HG03097 (cell line): ENCODE data around the gene FBLN1.

Experiments
- ATAC-seq: cut with Tn5 transposase; IDR thresholded peaks from one replicate; pipeline ENCODE4 v1.9.1; 2021; ENCODE audit not compliant: unreplicated experiment, low FRiP score

Gene FBLN1

DNA sequence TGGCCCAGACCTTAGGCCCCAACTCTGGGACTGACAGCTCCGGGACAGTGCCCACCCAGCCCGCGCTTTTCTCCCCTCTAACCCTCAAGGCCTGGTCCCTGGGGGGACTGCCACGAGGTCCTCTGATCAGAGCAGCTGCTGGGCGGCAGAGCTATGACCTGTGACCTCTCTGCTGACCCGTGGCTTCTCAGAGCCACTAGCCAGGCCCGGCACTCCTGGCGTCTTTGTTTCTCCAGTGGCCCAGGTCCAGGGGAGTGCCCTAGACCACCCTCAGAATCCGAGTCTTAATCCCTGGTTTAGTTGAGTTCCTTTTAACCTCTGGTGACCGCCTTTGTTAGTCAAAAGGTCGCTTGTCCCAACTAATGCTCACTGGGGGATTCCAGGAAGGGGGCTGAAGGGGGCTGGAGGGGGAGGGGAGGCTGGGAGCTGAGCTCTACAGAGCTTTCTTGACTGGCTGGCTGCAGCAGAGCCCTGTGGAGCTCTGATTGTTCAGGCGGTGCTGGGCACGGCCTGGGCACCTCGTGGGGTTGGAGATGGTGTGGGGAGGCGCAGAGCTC lies 1.2 kb downstream of the FBLN1 start:
- ATAC-seq, result no peak

GRCh38 chr22:45504373-45505341 lies 2.0 kb downstream of the FBLN1 start:
- ATAC-seq, result no peak

GRCh38 chr22:45505991-45506747 lies 3.5 kb downstream of the FBLN1 start:
- ATAC-seq, result no peak

DNA sequence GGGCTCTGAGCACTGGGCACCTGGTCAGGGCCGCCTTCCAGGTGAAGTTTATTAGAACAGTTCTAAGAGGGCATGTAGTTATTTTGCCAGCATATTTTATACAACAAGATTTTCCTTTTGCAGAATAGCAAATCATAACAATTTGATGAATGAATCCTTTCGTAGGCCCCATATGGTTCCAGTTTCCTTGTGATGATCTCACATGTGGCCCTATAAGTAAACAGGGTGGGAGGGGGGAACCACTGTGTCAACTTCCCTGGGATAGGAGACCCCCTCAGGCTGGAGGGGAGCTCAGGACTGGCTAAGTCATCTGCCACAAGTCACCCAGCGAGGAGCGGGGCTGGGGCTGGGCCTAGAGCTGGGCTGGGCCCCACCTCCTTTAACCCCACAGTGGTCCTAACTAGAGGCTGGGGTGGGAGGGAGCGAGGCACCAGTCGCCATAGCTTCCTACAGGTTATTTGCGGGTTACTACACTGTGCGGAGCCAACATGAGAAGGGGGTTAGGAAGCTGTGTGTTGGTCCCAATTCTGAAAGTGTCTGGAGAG lies 4.2 kb downstream of the FBLN1 start:
- ATAC-seq, result no peak

- no peak for ATAC-seq
These were observed 5.1 kb downstream of the FBLN1 start for GRCh38 chr22:45507798-45508197.

- ATAC-seq, result no peak
These were observed 6.1 kb downstream of the FBLN1 start for GRCh38 chr22:45508814-45509213.

DNA sequence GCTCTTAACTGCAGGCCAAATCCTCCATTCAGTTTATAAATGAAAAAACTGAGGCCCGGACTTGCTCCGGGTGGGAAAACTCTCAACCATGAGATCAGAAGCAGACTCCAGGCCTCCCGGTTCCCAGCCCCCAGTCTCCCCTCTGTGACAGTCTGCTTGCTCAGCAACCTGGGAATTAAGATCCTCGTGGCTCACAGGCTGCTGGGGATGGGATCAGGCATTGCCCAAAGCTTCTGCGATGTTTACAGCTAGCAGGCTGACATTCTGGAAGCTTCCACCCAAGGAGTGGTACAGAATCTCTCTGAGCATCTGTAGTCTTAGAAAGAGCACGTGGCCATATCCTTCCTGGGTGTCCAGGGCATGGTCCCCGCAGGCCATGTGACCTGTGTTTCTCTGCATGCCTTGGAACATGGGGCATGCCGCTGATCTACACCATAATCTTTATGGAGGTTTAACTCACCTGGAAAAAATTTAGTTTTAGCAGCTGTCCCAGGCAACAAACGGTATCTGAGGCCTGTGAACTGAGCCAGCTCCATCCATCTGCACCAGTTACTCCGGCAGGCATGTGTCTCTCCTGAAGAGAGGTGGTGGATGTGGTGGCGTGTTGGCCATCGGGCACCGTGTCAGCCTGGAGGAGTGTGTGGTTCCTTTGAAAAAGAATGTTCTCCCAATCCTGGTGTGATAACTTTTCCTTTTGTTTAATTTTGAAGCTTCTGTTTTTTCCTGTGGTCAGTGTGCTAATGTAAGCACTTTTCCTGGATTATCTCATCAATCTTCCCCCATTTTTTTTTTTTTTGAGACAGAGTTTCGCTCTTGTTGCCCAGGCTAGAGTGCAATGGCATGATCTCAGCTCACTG lies 7.9 kb downstream of the FBLN1 start:
- ATAC-seq, result no peak

GRCh38 chr22:45511847-45512261 lies 9.2 kb downstream of the FBLN1 start:
- no peak for ATAC-seq

- no peak for ATAC-seq
These were observed 9.7 kb downstream of the FBLN1 start for GRCh38 chr22:45512363-45512762.

- ATAC-seq, result no peak
These were observed 13.0 kb downstream of the FBLN1 start for GRCh38 chr22:45515676-45516075.

GRCh38 chr22:45516163-45516562 lies 13.5 kb downstream of the FBLN1 start:
- ATAC-seq, result no peak

- no peak for ATAC-seq
These were observed 14.4 kb downstream of the FBLN1 start for GRCh38 chr22:45516923-45517675.

DNA sequence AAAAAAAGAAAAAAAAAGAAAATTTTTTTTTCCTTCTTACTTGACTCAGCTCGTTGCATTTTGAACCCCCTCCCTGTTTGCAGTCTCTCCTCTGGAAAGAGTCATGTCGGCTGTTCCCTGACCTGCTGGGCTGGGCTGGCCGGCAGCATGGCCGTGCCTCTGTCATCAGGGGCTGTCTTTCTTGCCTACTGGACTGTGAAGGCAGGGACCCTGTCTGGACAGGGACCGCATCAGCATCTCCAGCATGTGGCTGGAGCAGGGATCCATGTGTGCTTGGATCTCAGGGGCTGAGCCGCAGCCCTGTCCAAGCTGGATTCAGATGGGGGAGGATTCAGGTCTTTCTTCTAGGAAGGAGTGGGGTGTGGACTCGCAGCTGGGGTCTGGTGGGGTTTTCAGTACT lies 15.5 kb downstream of the FBLN1 start:
- ATAC-seq, result no peak

DNA sequence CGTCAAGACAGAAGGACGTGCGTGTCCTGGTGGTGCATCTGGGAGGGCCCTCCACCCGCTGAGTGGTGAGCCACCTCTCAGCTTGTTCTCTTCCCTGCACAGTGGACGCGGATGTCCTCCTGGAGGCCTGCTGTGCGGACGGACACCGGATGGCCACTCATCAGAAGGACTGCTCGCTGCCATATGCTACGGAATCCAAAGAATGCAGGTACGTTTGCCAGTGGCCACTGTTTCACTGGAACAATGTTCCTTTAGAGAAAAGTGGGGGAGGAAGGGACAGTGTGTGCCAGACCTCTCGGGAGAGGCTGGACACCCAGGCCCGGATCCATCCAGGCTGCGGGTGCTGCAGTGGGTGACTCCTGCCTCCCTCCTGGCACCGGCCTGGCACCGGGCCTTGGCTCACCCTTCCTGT lies 15.9 kb downstream of the FBLN1 start:
- ATAC-seq, result no peak

DNA sequence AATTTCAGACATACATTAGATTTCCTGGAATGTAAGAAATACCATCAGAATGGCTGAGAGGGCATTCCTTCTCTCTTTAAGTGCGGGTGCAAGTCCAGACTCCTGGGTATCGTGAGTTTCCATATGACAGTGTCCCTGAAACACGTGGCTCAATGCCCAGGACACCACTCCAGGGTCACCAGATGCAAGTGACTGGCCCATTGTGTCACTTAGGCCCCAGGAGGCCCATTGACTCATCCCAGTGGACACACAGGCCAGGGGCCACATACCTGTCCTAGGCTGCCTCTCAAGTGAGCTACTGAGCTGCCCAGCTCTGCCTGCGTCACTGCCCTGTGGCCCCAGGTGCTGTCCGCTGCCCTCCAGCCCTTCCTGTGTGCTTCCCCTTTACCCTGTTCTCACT lies 18.5 kb downstream of the FBLN1 start:
- ATAC-seq, result no peak

- ATAC-seq, result no peak
These were observed 19.8 kb downstream of the FBLN1 start for GRCh38 chr22:45522462-45522861.

DNA sequence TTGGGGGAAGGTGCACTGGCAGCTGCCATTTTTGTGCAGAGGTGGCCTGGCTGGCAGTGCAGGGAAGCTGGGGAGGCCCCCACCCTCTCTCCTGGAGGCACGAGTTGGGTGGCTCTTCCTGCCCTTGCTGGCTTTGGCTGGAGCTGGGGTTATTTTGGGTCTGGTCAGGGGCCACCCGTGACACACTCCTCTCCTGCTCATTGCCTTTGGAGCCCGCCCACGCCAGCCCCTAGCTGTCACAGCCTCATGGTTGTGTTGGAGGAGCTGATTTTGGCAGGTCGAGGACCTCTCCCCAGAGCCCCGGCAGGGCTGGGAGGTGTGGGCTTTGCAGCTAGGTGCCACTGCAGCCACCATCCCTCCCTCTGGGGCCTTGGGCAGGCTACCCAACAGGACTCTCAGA lies 21.5 kb downstream of the FBLN1 start:
- ATAC-seq, result no peak

DNA sequence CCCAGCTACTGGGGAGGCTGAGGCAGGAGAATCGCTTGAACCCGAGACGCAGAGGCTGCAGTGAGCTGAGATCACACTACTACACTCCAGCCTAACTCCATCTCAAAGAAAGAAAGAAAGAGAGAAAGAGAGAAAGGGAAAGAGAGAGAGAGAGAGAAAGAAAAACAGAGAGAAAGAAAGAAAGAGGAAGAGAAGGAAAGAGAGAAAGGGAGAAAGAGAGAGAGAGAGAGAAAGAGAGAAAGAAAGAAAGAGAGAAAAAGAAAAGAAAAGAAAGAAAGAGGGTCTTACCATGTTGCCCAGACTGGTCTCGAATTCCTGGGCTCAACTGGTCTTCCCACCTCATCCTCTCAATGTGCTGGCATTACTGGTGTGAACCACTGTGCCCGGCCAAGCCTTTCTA lies 22.3 kb downstream of the FBLN1 start:
- no peak for ATAC-seq

DNA sequence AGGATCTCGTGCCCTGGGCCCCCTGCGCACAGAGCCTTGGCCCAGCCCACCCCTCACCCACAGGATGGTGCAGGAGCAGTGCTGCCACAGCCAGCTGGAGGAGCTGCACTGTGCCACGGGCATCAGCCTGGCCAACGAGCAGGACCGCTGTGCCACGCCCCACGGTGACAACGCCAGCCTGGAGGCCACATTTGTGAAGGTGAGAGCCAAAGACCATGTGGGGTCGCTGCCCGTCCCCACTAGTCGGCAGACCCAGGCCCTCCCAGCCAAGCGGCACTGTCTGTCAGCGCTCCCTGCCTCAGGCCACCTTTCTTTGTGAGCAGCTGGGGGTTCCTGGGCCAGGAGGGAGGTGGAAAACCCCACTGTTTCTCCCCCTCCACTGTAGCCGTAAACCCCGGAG lies 22.8 kb downstream of the FBLN1 start:
- ATAC-seq, result no peak
